ENCODE results near the gene LCA5.
"Not testable (repeated sequence)": the region's sequence is repeated elsewhere in the genome, so short reads cannot be mapped to it uniquely, and the experiment has no call there.

LCA5 gene

GRCh38 chr6:79548304-79548703 is 11.1 kb upstream of the LCA5 start:
- ATAC-seq (no peak), DNase-seq (no peak)
- Mint-ChIP-seq H3K36me3 (ENCODE audit: low read depth) (no peaks in the 10 kb centered on the region), H3K27ac (no peak overlapping the region), H3K4me3 (no peak overlapping the region), H3K27me3 (no peaks in the 10 kb centered on the region), H3K9me3 (no peaks in the 10 kb centered on the region), H3K4me1 (peaks cover 2% of the 10 kb centered on the region)

DNA sequence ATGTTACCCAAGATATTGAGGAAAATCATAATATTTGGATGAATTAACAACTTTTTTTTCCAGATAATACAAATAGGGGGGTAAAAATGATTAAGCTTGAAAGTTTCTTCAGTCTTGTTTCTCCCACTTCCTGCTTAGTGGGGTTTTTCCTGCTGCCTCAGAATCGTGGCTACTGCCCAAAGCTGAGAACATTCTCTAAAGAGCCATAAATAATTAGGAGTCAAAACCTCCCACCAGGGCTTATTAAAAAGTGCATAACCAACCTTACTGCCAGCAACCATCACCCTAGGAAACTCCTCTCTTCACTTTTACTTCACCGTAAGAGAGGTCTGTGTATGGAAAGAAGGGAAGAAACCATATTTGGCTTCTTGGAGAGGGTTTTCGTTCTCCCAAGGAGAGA is 9.0 kb upstream of the LCA5 start:
- no peak for ATAC-seq
- H3K36me3 Mint-ChIP-seq (ENCODE audit: low read depth) = no peaks in the 10 kb centered on the region
- H3K27ac Mint-ChIP-seq = no peak overlapping the region
- no peaks in the 10 kb centered on the region for H3K9me3 Mint-ChIP-seq
- peaks cover 2% of the 10 kb centered on the region for H3K4me1 Mint-ChIP-seq
- no peaks in the 10 kb centered on the region for H3K27me3 Mint-ChIP-seq
- no peak for DNase-seq
- H3K4me3 Mint-ChIP-seq = no peak overlapping the region

- Mint-ChIP-seq H3K9me3 (no peaks in the 10 kb centered on the region), H3K27me3 (peaks cover under 1% of the 10 kb centered on the region), H3K36me3 (ENCODE audit: low read depth) (no peaks in the 10 kb centered on the region), H3K27ac (no peak overlapping the region), H3K4me3 (no peak overlapping the region), H3K4me1 (peaks cover 2% of the 10 kb centered on the region)
- ATAC-seq (no peak), DNase-seq (no peak)
These were observed 7.8 kb upstream of the LCA5 start for GRCh38 chr6:79544939-79545450.

DNA sequence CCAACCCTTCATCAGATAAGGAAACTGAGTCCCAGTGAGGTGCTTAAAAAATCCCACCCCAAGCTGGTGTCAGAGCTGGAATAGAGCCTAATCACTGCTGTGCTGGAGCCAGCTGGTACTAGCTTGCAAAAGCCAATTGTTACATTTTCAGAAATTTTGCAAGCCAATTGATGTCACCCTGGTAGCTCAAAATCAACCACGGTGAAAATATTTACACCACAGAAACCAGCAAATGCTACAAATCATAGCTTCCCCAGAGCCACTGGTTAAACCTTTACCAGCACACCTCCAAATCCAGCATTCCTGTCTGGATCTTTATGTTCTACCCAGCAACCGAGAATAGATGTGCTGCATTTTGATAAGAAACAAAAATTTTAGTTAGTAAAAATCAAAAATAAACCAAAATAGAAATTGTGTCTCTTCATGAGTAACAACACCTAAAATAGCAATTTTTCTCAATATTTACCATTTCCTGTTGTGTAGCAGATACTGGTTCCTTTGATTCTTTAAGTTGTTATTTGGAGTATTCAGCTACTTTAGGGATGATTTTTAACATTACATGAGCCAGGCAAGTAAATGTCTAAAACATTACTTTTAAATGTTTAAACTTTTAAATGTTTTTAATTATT is 7.2 kb upstream of the LCA5 start:
- no peaks in the 10 kb centered on the region for H3K9me3 Mint-ChIP-seq
- peaks cover 2% of the 10 kb centered on the region for H3K4me1 Mint-ChIP-seq
- no peak for ATAC-seq
- peaks cover 2% of the 10 kb centered on the region for H3K27me3 Mint-ChIP-seq
- no peak for DNase-seq
- no peak overlapping the region for H3K4me3 Mint-ChIP-seq
- no peak overlapping the region for H3K27ac Mint-ChIP-seq
- no peaks in the 10 kb centered on the region for H3K36me3 Mint-ChIP-seq (ENCODE audit: low read depth)

GRCh38 chr6:79543886-79544285 is 6.7 kb upstream of the LCA5 start:
- Mint-ChIP-seq H3K27ac (no peak overlapping the region), H3K9me3 (no peaks in the 10 kb centered on the region), H3K4me1 (peaks cover 2% of the 10 kb centered on the region), H3K27me3 (peaks cover 2% of the 10 kb centered on the region), H3K36me3 (ENCODE audit: low read depth) (no peaks in the 10 kb centered on the region), H3K4me3 (no peak overlapping the region)
- ATAC-seq (no peak), DNase-seq (no peak)

DNA sequence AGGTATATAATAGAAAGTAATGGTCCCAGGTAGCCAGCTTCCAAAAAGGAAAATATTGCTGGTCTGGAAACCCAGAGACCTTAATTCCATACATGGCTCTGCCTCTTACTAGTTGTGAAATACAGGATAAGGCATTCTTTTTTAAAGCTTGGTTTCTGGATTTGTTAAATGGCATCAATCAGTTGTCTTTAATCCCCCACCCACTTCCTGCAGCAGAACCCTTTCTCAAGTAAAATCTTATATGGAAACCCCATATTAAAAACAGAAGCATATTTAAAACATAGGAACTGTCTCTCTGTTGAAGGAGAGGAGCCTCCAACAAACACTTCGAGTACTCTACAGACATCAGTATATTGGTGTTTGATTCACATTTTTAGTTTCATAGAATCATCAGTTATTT is 6.2 kb upstream of the LCA5 start:
- Mint-ChIP-seq H3K36me3 (ENCODE audit: low read depth) (no peaks in the 10 kb centered on the region), H3K9me3 (no peaks in the 10 kb centered on the region), H3K4me1 (peaks cover 2% of the 10 kb centered on the region), H3K27me3 (peaks cover 2% of the 10 kb centered on the region), H3K4me3 (no peak overlapping the region), H3K27ac (no peak overlapping the region)
- no peak for DNase-seq
- no peak for ATAC-seq

DNA sequence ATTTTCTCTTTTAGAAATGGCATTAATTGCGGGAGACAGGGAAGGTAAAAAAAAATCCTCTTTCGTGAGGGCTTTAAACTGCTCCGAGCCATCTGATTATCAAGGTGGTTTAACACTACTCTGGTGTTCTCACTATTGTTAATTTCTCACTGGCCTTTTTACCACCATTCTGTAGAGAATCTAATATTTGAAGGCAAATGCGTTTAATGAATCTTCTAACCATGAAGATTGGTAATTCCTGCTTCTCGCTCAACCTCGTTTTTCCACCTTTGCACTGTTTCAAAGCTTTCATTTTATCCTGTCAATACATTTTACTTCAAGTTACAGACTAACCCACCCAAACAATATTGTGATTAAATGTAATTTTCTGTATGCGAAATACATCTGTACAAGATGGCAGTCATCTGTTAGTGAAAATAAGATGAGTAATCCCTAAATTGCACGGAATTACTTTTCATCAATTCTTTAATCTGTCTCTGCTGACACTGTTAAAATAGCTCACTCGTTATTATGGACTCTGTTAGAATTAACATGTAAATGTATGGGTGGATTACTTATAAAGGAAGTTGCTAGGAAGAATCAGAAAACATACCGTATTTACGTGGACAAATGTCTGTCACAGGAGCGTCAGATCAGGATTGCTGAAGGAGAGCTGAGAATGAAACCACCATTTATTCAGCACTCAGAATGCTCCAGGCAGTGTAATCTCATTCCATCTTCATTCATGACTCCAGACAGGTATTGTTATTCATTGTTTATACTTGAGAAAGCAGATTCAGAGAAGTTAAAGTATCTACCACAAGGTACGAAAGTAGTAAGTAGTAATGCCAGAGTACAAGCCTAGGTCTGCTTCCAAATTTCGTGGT is 1.1 kb upstream of the LCA5 start:
- ATAC-seq (no peak), DNase-seq (no peak)
- Mint-ChIP-seq H3K27me3 (peaks cover 20% of the 10 kb centered on the region), H3K27ac (no peak overlapping the region), H3K9me3 (no peaks in the 10 kb centered on the region), H3K4me1 (no peaks in the 10 kb centered on the region), H3K4me3 (no peak overlapping the region), H3K36me3 (ENCODE audit: low read depth) (peaks cover 3% of the 10 kb centered on the region)

- DNase-seq (no peak), ATAC-seq (no peak)
- H3K27ac Mint-ChIP-seq = no peak overlapping the region
- peaks cover 3% of the 10 kb centered on the region for H3K36me3 Mint-ChIP-seq (ENCODE audit: low read depth)
- H3K4me1 Mint-ChIP-seq = no peaks in the 10 kb centered on the region
- H3K9me3 Mint-ChIP-seq = no peaks in the 10 kb centered on the region
- H3K27me3 Mint-ChIP-seq = peaks cover 20% of the 10 kb centered on the region
- no peak overlapping the region for H3K4me3 Mint-ChIP-seq
These were observed 661 bp downstream of the LCA5 start for GRCh38 chr6:79536585-79536953.

DNA sequence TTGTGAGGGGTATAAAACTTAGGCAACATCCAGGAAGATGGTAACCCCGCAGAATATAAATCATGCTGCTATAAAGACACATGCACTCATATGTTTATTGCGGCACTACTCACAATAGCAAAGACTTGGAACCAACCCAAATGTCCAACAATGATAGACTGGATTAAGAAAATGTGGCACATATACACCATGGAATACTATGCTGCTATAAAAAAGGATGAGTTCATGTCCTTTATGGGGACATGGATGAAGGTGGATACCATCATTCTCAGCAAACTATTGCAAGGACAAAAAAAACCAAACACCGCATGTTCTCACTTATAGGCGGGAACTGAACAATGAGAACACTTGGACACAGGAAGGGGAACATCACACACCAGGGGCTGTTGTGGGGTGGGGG is 7.7 kb downstream of the LCA5 start:
- H3K27ac Mint-ChIP-seq; H3K9me3 Mint-ChIP-seq; ATAC-seq; H3K4me1 Mint-ChIP-seq; H3K36me3 Mint-ChIP-seq (ENCODE audit: low read depth); H3K27me3 Mint-ChIP-seq; H3K4me3 Mint-ChIP-seq; DNase-seq: not testable (repeated sequence)

DNA sequence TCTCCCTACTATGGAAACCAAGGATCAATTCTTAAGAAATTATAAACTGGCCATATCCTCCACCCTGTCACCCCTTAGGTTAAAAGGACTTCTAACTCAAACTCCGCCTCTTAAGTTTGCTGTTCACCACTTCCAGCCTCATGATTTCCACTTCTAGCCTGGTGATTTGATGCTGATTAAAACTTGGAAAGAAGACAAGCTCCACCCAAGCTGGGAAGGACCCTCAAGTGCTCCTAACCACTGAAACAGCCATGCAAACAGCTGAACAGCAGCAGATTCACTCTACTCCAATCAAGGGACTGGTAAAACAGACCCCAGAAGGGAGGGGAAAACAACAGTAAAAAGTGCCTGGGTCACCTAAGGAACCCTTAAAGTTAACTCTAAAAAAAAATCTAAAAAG is 10.3 kb downstream of the LCA5 start:
- Mint-ChIP-seq H3K4me1 (no peaks in the 10 kb centered on the region), H3K9me3 (no peaks in the 10 kb centered on the region), H3K36me3 (ENCODE audit: low read depth) (no peaks in the 10 kb centered on the region), H3K27me3 (no peaks in the 10 kb centered on the region), H3K27ac (no peak overlapping the region), H3K4me3 (no peak overlapping the region)
- DNase-seq (no peak), ATAC-seq (no peak)

GRCh38 chr6:79525272-79526100 is 11.7 kb downstream of the LCA5 start:
- H3K27me3 Mint-ChIP-seq = no peaks in the 10 kb centered on the region
- no peak overlapping the region for H3K27ac Mint-ChIP-seq
- no peaks in the 10 kb centered on the region for H3K36me3 Mint-ChIP-seq (ENCODE audit: low read depth)
- DNase-seq (no peak), ATAC-seq (no peak)
- no peaks in the 10 kb centered on the region for H3K4me1 Mint-ChIP-seq
- no peak overlapping the region for H3K4me3 Mint-ChIP-seq
- no peaks in the 10 kb centered on the region for H3K9me3 Mint-ChIP-seq

DNA sequence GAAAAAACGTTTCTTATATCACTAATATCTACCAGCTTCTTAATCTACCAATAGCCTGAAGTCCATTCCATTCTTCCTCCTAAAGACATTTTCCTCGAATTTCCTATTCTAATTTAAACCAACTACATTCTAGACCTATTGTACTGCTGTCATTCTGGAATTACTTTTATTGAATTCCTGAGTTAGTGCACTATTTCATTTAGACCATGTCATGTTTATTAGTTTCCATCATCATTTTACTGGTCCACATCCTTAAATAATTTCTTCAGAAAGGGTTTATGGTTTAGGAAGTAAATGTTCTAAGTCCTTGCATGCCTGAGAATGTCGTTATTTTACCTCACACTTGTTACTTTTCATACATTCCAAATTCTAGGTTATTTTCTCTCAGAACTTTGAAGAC is 13.2 kb downstream of the LCA5 start:
- Mint-ChIP-seq H3K27me3 (no peaks in the 10 kb centered on the region), H3K27ac (no peak overlapping the region), H3K4me3 (no peak overlapping the region), H3K9me3 (no peaks in the 10 kb centered on the region), H3K36me3 (ENCODE audit: low read depth) (no peaks in the 10 kb centered on the region), H3K4me1 (no peaks in the 10 kb centered on the region)
- DNase-seq (no peak), ATAC-seq (no peak)

DNA sequence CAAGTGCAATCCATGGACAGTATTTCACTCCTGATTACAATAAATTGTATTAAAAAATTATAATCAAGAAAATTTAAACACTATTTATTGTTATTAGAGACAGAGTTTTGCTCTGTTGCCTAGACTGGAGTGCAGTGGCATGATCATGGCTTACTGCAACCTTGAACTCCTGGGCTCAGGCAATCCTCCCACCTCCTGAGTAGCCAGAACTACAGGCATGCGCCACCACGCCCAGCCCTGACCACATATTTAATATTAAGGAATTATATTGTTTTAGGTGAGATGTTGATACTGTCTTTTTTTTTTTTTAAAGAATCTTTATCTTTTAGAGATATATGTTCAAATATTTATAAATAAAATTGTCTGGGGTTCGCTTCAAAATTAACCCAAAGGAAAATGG is 14.6 kb downstream of the LCA5 start:
- ATAC-seq = no peak
- H3K4me3 Mint-ChIP-seq = no peak overlapping the region

GRCh38 chr6:79520534-79520933 is 16.7 kb downstream of the LCA5 start:
- Mint-ChIP-seq H3K4me3 (no peak overlapping the region), H3K4me1 (no peaks in the 10 kb centered on the region), H3K27ac (no peak overlapping the region), H3K36me3 (ENCODE audit: low read depth) (no peaks in the 10 kb centered on the region), H3K27me3 (no peaks in the 10 kb centered on the region), H3K9me3 (no peaks in the 10 kb centered on the region)
- no peak for ATAC-seq
- DNase-seq = no peak

More for the DNA sequence above, 14.6 kb downstream of the LCA5 start:
- Mint-ChIP-seq H3K27ac (no peak overlapping the region), H3K27me3 (no peaks in the 10 kb centered on the region), H3K4me1 (no peaks in the 10 kb centered on the region), H3K36me3 (ENCODE audit: low read depth) (no peaks in the 10 kb centered on the region), H3K9me3 (no peaks in the 10 kb centered on the region)
- no peak for DNase-seq

DNA sequence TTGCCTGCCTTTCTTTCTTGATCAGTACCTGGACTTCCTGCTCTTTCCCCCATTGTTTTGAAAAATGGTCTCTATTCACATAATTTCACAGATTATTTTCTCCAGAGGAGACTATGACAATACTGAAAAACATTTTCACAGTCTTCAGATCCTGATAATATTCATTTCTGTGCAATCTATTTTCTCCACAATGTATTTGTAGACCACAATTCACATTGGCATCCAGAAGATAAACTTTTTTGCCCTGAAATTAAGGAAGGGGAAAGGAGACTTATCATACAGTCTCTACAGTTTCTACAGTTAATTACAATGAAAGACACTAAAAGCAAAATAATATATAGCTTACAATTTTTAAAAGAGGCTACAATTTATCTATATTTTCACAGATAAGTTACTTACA is 18.4 kb downstream of the LCA5 start:
- no peak for DNase-seq
- no peak overlapping the region for H3K4me3 Mint-ChIP-seq
- H3K36me3 Mint-ChIP-seq (ENCODE audit: low read depth) = no peaks in the 10 kb centered on the region

More for the DNA sequence above, 18.4 kb downstream of the LCA5 start:
- no peak for ATAC-seq
- H3K27ac Mint-ChIP-seq = no peak overlapping the region
- H3K27me3 Mint-ChIP-seq = no peaks in the 10 kb centered on the region
- no peaks in the 10 kb centered on the region for H3K9me3 Mint-ChIP-seq
- H3K4me1 Mint-ChIP-seq = no peaks in the 10 kb centered on the region
